HEK293 (cell line): ENCODE results near the gene CNPY4.

Experiments used
- BCL11A ChIP-seq: fragments of 450-650 bp; formaldehyde crosslinking; IDR thresholded peaks from 2 replicates; pipeline ENCODE4 v1.5.1; 2016; ENCODE audit warnings: low read depth, missing biosample characterization, missing genetic modification characterization
- GLIS1 ChIP-seq: fragments of 450-650 bp; formaldehyde crosslinking; IDR thresholded peaks from 2 replicates; pipeline ENCODE4 v1.5.1; 2016; ENCODE audit warnings: missing biosample characterization, missing genetic modification characterization
- HOXA7 ChIP-seq: sonication (generic); formaldehyde crosslinking; IDR thresholded peaks from 2 replicates; pipeline ENCODE4 v1.8.1; 2022; ENCODE audit warnings: missing genetic modification reagents, borderline replicate concordance
- OVOL3 ChIP-seq: fragments of 450-650 bp; formaldehyde crosslinking; IDR thresholded peaks from 2 replicates; pipeline ENCODE4 v1.5.1; 2016; ENCODE audit warnings: missing biosample characterization, missing genetic modification characterization
- PRDM6 ChIP-seq: fragments of 450-650 bp; formaldehyde crosslinking; IDR thresholded peaks from 2 replicates; pipeline ENCODE4 v1.5.1; 2017; ENCODE audit warnings: missing biosample characterization, missing genetic modification characterization
- TCF7L2 ChIP-seq: IDR thresholded peaks from 2 replicates; pipeline ENCODE4 v1.6.1; 2011; ENCODE audit warnings: low read depth, mild to moderate bottlenecking, inconsistent platforms, low read length, moderate library complexity, borderline replicate concordance
- ZBTB1 ChIP-seq: fragments of 450-650 bp; formaldehyde crosslinking; IDR thresholded peaks from 2 replicates; pipeline ENCODE4 v1.5.1; 2016; ENCODE audit warnings: missing biosample characterization, missing genetic modification characterization
- ZFP69B ChIP-seq: fragments of 450-650 bp; formaldehyde crosslinking; IDR thresholded peaks from 2 replicates; pipeline ENCODE4 v1.5.1; 2016; ENCODE audit warnings: missing biosample characterization, missing genetic modification characterization
- ZNF138 ChIP-seq: fragments of 450-650 bp; formaldehyde crosslinking; IDR thresholded peaks from 2 replicates; pipeline ENCODE4 v1.5.1; 2016; ENCODE audit warnings: missing biosample characterization, missing genetic modification characterization, borderline replicate concordance
- ZNF19 ChIP-seq: fragments of 450-650 bp; formaldehyde crosslinking; IDR thresholded peaks from 2 replicates; pipeline ENCODE4; 2016; ENCODE audit warnings: missing biosample characterization, missing genetic modification characterization, low read depth
- ZNF280C ChIP-seq: fragments of 450-650 bp; formaldehyde crosslinking; IDR thresholded peaks from 2 replicates; pipeline ENCODE4 v1.5.1; 2016; ENCODE audit warnings: missing biosample characterization, missing genetic modification characterization
- ZNF362 ChIP-seq: fragments of 450-650 bp; formaldehyde crosslinking; IDR thresholded peaks from 2 replicates; pipeline ENCODE4 v1.5.1; 2016; ENCODE audit warnings: missing biosample characterization, missing genetic modification characterization
- ZNF391 ChIP-seq: fragments of 450-650 bp; formaldehyde crosslinking; IDR thresholded peaks from 2 replicates; pipeline ENCODE4 v1.5.1; 2016; ENCODE audit warnings: low read depth, missing biosample characterization, missing genetic modification characterization, borderline replicate concordance
- ZNF624 ChIP-seq: fragments of 450-650 bp; formaldehyde crosslinking; IDR thresholded peaks from 2 replicates; pipeline ENCODE4 v1.5.1; 2017; ENCODE audit warnings: missing biosample characterization, missing genetic modification characterization
- ZNF791 ChIP-seq: fragments of 450-650 bp; formaldehyde crosslinking; IDR thresholded peaks from 2 replicates; pipeline ENCODE4 v1.5.1; 2016; ENCODE audit warnings: missing biosample characterization, missing genetic modification characterization
- ZNF843 ChIP-seq: fragments of 450-650 bp; formaldehyde crosslinking; IDR thresholded peaks from 2 replicates; pipeline ENCODE4 v1.5.1; 2016; ENCODE audit warnings: missing biosample characterization, missing genetic modification characterization
- TF ChIP-seq, protein P1 (sequence below): fragments of 450-650 bp; formaldehyde crosslinking; IDR thresholded peaks from 2 replicates; pipeline ENCODE4 v1.5.1; 2017; ENCODE audit warnings: missing biosample characterization, missing genetic modification characterization
- TF ChIP-seq, protein P2 (sequence below): fragments of 450-650 bp; formaldehyde crosslinking; IDR thresholded peaks from 2 replicates; pipeline ENCODE4 v1.5.1; 2016; ENCODE audit warnings: missing biosample characterization, missing genetic modification characterization
- TF ChIP-seq, protein P3 (sequence below): fragments of 450-650 bp; formaldehyde crosslinking; IDR thresholded peaks from 2 replicates; pipeline ENCODE4 v1.5.1; 2017; ENCODE audit warnings: missing biosample characterization, missing genetic modification characterization

CNPY4 gene

GRCh38 chr7:100100420-100101015 lies 18.9 kb upstream of the CNPY4 start (continued):
- TF ChIP-seq, protein P1, sequence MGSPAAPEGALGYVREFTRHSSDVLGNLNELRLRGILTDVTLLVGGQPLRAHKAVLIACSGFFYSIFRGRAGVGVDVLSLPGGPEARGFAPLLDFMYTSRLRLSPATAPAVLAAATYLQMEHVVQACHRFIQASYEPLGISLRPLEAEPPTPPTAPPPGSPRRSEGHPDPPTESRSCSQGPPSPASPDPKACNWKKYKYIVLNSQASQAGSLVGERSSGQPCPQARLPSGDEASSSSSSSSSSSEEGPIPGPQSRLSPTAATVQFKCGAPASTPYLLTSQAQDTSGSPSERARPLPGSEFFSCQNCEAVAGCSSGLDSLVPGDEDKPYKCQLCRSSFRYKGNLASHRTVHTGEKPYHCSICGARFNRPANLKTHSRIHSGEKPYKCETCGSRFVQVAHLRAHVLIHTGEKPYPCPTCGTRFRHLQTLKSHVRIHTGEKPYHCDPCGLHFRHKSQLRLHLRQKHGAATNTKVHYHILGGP (tag by site-specific recombination), result no peak
- TF ChIP-seq TCF7L2 (no peak), ZNF138 (no peak), GLIS1 (tag by site-specific recombination) (peak; percentile 50), ZFP69B (peak; percentile 66), ZNF843 (tag by site-specific recombination) (peak; percentile 40; the same call in 1 of the 2 replicates), ZNF362 (no peak), PRDM6 (tag by site-specific recombination) (no peak), ZNF791 (no peak), ZNF624 (tag by site-specific recombination) (no peak), HOXA7 (no peak), OVOL3 (tag by site-specific recombination) (no peak), ZNF19 (tag by site-specific recombination) (no peak), BCL11A (tag by site-specific recombination) (no peak), ZBTB1 (no peak), ZNF391 (peak; percentile 74; the same call in 1 of the 2 replicates), ZNF280C (tag by site-specific recombination) (no peak)
- TF ChIP-seq, protein P2, sequence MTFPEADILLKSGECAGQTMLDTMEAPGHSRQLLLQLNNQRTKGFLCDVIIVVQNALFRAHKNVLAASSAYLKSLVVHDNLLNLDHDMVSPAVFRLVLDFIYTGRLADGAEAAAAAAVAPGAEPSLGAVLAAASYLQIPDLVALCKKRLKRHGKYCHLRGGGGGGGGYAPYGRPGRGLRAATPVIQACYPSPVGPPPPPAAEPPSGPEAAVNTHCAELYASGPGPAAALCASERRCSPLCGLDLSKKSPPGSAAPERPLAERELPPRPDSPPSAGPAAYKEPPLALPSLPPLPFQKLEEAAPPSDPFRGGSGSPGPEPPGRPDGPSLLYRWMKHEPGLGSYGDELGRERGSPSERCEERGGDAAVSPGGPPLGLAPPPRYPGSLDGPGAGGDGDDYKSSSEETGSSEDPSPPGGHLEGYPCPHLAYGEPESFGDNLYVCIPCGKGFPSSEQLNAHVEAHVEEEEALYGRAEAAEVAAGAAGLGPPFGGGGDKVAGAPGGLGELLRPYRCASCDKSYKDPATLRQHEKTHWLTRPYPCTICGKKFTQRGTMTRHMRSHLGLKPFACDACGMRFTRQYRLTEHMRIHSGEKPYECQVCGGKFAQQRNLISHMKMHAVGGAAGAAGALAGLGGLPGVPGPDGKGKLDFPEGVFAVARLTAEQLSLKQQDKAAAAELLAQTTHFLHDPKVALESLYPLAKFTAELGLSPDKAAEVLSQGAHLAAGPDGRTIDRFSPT (tag by site-specific recombination), result no peak; the same call in 1 of the 2 replicates
- TF ChIP-seq, protein P3, sequence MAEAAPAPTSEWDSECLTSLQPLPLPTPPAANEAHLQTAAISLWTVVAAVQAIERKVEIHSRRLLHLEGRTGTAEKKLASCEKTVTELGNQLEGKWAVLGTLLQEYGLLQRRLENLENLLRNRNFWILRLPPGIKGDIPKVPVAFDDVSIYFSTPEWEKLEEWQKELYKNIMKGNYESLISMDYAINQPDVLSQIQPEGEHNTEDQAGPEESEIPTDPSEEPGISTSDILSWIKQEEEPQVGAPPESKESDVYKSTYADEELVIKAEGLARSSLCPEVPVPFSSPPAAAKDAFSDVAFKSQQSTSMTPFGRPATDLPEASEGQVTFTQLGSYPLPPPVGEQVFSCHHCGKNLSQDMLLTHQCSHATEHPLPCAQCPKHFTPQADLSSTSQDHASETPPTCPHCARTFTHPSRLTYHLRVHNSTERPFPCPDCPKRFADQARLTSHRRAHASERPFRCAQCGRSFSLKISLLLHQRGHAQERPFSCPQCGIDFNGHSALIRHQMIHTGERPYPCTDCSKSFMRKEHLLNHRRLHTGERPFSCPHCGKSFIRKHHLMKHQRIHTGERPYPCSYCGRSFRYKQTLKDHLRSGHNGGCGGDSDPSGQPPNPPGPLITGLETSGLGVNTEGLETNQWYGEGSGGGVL (tag by site-specific recombination), result peak; percentile 39; the same call in 1 of the 2 replicates
